ENCODE data around the gene GRIA1.

Gene GRIA1

DNA sequence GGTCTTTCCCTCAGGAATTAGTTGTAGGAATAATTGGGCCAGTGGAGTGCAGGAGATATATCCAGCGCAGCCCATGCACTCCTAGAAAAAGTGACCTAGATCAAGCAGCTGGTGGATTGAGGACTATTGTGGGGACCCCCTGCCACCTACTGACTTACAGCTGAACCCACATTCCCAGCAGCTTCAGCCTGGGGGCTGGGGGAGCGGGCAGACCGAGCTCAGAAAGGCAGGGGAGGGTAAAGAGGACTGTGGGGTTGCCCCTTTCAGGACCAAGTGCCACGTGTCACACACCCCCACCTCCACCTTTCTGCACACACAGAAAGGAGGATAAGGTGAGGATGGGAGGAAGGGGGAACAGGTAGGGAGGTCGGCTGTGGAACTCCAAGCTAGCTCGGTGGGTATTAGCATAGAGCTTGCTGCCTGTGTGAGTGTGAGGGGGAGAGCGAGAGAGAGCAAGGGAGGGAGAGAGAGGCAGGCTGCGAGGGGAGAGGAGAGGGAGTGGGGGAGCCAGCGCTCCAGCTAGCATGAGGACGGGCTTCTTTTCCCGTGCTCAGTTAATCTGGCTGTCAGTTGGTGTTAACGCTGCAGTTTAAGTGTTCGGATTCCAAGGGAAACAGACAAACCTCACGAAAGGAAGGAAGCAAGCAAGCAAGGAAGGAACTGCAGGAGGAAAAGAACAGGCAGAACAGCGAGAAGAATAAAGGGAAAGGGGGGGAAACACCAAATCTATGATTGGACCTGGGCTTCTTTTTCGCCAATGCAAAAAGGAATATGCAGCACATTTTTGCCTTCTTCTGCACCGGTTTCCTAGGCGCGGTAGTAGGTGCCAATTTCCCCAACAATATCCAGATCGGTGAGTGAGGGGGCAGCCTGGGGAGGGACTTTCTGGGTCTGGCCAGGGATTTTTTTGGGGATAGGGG lies at the start of gene GRIA1:
TSS of gene GRIA1 (plus strand) at position 553 of the 920 bp plus-strand sequence.
- no peak for DNase-seq

GRCh38 chr5:153445875-153446579 lies 44.4 kb upstream of the GRIA1 start:
- no peak for DNase-seq

- no peak for DNase-seq
Measured at GRCh38 chr5:153447534-153447933, 42.9 kb upstream of the GRIA1 start.

- no peak for DNase-seq
Measured at GRCh38 chr5:153456354-153456753, 34.1 kb upstream of the GRIA1 start.

GRCh38 chr5:153456993-153457392 lies 33.5 kb upstream of the GRIA1 start:
- no peak for DNase-seq

- DNase-seq: no peak
Measured at GRCh38 chr5:153458268-153458667, 32.2 kb upstream of the GRIA1 start.

DNA sequence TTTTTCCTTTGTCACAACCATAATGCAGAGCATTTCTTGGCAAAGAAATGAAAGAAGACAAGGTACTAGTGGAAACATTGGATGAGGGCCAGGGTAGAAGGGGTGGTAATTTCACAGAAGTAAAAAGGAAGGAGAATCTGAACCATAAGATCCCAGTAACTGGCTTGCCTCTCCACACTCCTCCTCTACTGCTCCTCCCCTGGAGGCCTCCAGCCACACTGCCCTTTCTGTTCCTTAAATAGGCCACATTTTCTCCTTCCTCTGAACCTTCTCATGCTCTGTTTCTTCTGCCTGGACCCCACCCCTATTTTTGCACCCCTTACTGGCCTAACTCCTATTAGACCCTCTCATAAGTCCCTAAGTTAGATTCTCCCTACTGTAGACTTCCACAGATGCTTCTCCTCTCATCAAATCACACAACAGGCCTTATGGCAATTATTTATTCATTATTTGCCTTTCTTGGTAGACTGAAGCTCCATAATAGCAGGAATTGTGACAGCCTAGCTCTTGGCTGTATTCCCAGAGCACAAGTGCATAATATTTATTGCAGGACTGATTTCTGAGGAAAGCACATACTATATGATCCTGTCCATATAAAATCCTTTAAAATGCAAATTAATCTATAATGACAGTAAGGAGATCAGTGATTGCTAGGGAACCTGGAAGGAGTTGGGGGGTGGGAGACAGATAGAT lies 31.3 kb upstream of the GRIA1 start:
- no peak for DNase-seq

GRCh38 chr5:153460421-153460820 lies 30.0 kb upstream of the GRIA1 start:
- DNase-seq: no peak

GRCh38 chr5:153461341-153461740 lies 29.1 kb upstream of the GRIA1 start:
- DNase-seq: no peak

DNA sequence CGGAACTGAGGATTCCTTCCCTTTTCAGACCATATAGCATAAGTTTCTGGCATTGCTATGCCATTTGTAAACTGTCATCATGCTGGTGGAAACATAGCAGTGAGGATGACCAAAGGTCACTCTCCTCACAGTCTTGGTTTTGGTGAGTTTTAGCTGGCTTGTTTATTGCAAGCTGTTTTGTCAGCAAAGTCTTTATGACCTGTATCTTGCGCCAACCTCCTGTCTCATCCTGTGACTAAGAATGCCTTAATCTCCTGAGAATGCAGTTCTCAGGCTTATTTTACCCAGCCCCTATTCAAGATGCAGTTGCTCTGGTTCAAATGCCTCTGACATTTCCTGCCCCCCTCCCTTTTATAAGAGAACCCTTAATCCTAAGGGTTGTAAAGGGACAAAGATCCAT lies 26.7 kb upstream of the GRIA1 start:
- no peak for DNase-seq

DNA sequence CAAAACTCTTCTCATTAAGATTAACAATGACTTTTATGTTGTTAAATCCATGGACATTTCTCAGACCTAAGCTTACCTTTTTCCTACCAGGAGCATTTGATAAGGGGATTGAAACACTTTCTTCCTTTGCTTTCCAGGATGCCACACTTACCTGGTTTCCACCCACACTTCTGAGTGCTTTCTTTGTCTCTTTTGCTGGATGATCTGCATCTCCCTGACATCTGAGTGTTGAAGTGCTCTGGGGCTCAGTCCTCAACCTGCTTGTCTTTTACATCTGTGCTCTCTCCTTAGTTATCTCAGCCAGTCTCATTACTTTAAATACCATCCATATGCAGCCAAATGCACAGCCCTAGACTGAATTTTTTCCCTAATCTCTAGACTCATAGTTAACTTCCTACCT lies 22.9 kb upstream of the GRIA1 start:
- no peak for DNase-seq

DNA sequence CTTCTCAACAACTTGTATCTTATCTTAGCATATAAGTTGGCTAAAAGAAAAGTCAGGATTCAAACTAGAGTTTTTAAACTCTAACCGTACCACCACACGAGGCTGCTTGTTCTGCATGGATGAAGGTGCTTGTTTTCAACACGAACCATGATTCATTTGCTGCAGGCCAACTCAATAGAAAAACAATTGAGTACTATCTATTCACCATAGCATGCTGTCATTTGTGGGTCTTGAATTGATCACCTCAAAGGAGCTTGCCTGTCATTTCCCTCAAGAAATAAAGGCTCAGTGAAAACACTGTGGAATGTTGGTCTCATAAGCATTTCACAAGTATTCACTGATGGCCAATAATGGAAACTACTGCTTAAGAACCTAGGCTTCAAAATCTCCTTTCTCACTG lies 21.0 kb upstream of the GRIA1 start:
- no peak for DNase-seq

GRCh38 chr5:153470736-153471135 lies 19.7 kb upstream of the GRIA1 start:
- DNase-seq: no peak

DNA sequence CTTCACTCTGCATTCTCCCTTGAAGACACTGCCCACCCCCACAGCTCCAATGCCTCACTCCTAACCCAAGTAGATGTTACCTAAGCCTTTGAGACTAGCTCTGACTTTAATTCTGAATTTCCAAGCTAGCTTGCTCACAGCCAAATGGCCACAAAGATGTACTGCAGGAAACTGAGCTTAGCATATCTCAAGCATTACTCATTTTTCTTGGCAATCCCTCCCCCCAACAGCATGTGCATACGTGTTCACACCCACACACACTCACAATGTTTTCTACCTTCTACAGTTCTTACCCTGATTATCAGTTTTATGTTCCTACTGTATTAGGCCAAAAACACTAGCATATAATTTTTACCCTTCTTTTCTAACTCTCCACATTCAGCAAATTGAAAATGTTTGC lies 13.7 kb upstream of the GRIA1 start:
- no peak for DNase-seq

DNA sequence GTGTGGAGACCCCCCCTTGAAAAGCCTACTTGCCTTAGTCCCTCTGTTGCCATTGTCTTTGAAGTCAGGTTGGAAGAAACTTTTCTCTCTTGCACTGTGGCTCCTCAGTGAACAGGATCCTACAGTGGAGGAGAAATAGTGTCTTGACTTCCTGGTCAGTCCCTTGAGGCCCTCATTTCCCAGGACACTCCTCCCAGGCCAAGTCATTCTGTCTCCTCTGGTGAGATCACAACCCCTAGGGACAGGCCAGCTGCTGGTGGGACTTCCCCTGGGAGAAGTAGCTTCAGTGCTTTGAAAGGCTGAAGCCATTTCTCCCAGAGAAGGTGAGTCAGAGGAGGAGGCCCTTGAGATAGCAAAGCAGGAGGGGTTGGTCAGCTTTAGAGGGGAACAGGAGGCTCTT lies 10.1 kb upstream of the GRIA1 start:
- DNase-seq: no peak

DNA sequence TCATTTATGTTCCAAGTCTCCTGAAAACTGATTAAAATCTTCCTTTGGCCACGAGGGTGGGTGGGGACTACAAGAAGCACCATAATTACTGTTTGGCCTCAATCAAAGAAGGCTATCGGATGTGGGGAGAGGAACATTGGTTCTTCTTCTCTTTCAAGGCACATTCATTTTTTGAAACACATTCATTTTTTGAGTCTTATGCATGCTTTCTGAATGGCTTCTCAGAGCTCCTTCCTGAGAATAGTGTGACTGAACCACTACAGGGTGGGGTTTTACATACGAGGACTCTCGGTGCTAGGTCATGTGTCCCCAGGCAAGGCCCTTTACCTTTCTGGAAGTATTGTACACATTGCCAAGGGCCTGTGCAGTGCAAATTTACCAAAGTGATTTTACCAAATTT lies 7.0 kb upstream of the GRIA1 start:
- no peak for DNase-seq

DNA sequence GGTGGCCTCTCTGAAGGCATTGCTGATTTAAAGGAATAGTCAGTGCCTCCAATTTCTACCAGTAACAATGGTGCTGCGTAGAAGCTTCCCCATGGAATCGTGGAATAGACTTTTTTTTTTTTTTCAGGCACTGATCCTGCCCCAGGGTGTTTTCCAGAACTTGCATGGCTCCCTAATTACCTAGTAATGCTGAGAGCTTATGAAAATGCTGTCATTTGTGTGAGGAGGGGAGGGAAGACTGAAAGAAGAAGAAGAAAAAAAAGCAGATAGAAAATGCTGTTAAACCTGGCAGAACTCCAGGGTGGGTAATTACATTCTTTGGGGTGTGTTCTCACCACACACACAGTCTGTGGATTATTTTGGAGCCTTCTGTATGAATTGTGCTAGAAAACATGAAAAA lies 4.8 kb upstream of the GRIA1 start:
- DNase-seq: no peak

DNA sequence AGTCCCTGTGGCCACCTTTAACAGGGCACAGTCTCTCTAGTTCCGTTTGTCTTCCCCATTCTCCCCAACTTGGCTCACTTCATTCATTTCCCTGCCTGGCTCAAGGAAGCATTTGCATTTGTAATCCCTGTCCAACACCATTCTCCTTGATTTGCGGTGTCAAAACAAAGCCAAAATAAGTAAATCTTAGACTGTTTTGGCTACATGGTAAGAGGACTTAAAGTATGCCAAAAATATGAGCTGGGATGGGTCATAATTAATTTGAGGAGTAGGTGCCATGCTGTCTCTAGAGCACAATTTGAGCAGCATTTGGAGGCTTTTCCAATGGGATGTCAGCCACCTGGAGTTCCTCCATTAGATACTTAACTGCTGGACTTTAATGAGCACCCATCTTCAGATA lies 3.7 kb upstream of the GRIA1 start:
- no peak for DNase-seq

- DNase-seq: no peak
Measured at GRCh38 chr5:153489611-153490010, 859 bp upstream of the GRIA1 start.

GRCh38 chr5:153491038-153491744 lies 721 bp downstream of the GRIA1 start:
- no peak for DNase-seq

- no peak for DNase-seq
Measured at GRCh38 chr5:153491856-153492255, 1.4 kb downstream of the GRIA1 start.

GRCh38 chr5:153496835-153497234 lies 6.4 kb downstream of the GRIA1 start:
- DNase-seq: no peak

DNA sequence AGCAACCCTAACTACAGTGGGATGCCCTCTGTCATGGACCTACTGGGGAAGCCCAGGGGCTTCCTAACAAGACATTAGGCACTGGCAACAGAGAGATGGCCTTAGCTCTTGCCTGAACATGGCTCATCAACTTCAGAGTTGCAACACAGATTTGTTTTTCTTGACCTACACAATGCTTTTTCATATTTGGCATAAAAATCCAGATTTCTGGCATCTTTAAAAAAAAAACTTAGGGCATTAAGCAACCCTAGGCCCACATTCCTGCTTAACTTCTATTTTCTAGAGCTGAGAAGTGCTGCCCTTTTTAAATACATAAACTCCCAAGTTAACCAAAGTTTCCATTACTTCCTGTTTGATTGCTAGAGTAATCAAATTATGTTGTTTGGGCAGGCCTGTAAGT lies 8.0 kb downstream of the GRIA1 start:
- DNase-seq: no peak
